Activated CD4-positive, alpha-beta T cell treated with anti-CD3 and anti-CD28 coated beads, Interleukin-10, Interleukin-2, amounts not matched to agents 100 ng/mL and 50 ng/mL, durations not matched to agents 16 hours and 8 hours (primary cell): ENCODE data around the gene SOAT2.
A peak's percentile ranks its signal among the peaks of the same experiment; 100 is the strongest.

Experiments
- DNase-seq: peaks from one replicate; pipeline ENCODE4 v3.0.0-alpha.2; 2020

Gene SOAT2

GRCh38 chr12:53102883-53103807 is at the start of gene SOAT2:
Gene SOAT2, plus strand, starts transcription at chr12:53103486. Its CDS starts 92 bp downstream, at chr12:53103578.
- DNase-seq, result peak; percentile 66

- DNase-seq, result peak; percentile 94
Observed at GRCh38 chr12:53054112-53054878, 49.0 kb upstream of the SOAT2 start.

GRCh38 chr12:53055471-53056266 is 47.6 kb upstream of the SOAT2 start:
- no peak for DNase-seq

- no peak for DNase-seq
Observed at GRCh38 chr12:53056296-53056695, 47.0 kb upstream of the SOAT2 start.

GRCh38 chr12:53056901-53057300 is 46.4 kb upstream of the SOAT2 start:
- DNase-seq, result no peak

- no peak for DNase-seq
Observed at GRCh38 chr12:53057816-53058500, 45.3 kb upstream of the SOAT2 start.

GRCh38 chr12:53058674-53059433 is 44.4 kb upstream of the SOAT2 start:
- DNase-seq, result no peak

- no peak for DNase-seq
Observed at GRCh38 chr12:53059434-53060063, 43.7 kb upstream of the SOAT2 start.

GRCh38 chr12:53060064-53060720 is 43.1 kb upstream of the SOAT2 start:
- no peak for DNase-seq

GRCh38 chr12:53060721-53061276 is 42.5 kb upstream of the SOAT2 start:
- no peak for DNase-seq

GRCh38 chr12:53061404-53062010 is 41.8 kb upstream of the SOAT2 start:
- DNase-seq, result no peak

- no peak for DNase-seq
Observed at GRCh38 chr12:53062011-53062961, 41.0 kb upstream of the SOAT2 start.

GRCh38 chr12:53062977-53063707 is 40.1 kb upstream of the SOAT2 start:
- no peak for DNase-seq

GRCh38 chr12:53063708-53064612 is 39.3 kb upstream of the SOAT2 start:
- no peak for DNase-seq

GRCh38 chr12:53064613-53065436 is 38.5 kb upstream of the SOAT2 start:
- DNase-seq, result no peak

GRCh38 chr12:53065470-53065869 is 37.8 kb upstream of the SOAT2 start:
- DNase-seq, result no peak
